ENCODE results near the gene SLCO4A1.
A peak's percentile ranks its signal among the peaks of the same experiment; 100 is the strongest.

The SLCO4A1 gene

GRCh38 chr20:62641321-62642050 is 817 bp upstream of the SLCO4A1 start:
- H3K36me3 Mint-ChIP-seq (ENCODE audit: low read depth), result no peaks in the 10 kb centered on the region
- DNase-seq, result no peak
- peaks cover 88% of the 10 kb centered on the region for H3K27me3 Mint-ChIP-seq (ENCODE audit: low read depth, poor library complexity)
- no peak overlapping the region for H3K27ac Mint-ChIP-seq
- peak overlapping the region; percentile 71 for H3K4me3 Mint-ChIP-seq
- TF ChIP-seq, protein P1, sequence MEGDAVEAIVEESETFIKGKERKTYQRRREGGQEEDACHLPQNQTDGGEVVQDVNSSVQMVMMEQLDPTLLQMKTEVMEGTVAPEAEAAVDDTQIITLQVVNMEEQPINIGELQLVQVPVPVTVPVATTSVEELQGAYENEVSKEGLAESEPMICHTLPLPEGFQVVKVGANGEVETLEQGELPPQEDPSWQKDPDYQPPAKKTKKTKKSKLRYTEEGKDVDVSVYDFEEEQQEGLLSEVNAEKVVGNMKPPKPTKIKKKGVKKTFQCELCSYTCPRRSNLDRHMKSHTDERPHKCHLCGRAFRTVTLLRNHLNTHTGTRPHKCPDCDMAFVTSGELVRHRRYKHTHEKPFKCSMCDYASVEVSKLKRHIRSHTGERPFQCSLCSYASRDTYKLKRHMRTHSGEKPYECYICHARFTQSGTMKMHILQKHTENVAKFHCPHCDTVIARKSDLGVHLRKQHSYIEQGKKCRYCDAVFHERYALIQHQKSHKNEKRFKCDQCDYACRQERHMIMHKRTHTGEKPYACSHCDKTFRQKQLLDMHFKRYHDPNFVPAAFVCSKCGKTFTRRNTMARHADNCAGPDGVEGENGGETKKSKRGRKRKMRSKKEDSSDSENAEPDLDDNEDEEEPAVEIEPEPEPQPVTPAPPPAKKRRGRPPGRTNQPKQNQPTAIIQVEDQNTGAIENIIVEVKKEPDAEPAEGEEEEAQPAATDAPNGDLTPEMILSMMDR (IDR thresholded peaks at IDR 0.05), result no peak
- H3K9me3 Mint-ChIP-seq, result no peaks in the 10 kb centered on the region
- peaks cover 32% of the 10 kb centered on the region for H3K4me1 Mint-ChIP-seq

- H3K9me3 Mint-ChIP-seq, result no peaks in the 10 kb centered on the region
- TF ChIP-seq, protein P1 (IDR thresholded peaks at IDR 0.05), result no peak
- H3K27ac Mint-ChIP-seq, result no peak overlapping the region
- peak overlapping the region; percentile 54 for H3K4me3 Mint-ChIP-seq
- H3K27me3 Mint-ChIP-seq (ENCODE audit: low read depth, poor library complexity), result peaks cover 90% of the 10 kb centered on the region
- no peaks in the 10 kb centered on the region for H3K36me3 Mint-ChIP-seq (ENCODE audit: low read depth)
- DNase-seq, result peak; percentile 49
- H3K4me1 Mint-ChIP-seq, result peaks cover 33% of the 10 kb centered on the region
Observed at GRCh38 chr20:62642666-62643520, 590 bp downstream of the SLCO4A1 start.

DNA sequence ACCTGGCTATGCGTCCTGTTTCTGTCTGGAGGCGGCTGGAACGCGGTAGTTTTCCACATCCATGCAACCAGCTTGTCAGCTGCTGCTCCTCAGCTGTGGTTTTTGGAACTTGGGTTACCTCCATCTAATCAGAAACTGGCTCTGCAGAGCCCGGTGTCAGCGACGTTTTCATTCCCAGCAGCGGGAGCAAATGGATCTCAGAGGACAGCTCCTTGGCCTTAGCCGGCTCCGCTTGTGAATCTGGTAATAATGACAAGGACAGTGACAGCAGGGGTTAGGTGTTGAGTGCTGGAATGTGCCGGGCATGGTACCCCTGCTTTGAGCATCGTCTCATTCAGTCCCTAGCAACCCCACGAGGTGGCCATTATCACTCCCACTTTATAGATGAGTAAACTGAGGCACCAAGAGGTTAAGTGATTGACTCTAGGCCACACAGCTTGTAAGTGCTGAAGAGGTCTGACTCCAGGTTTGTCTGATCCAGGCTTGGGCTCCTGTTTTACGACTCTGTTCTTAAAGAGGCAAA is 1.3 kb downstream of the SLCO4A1 start:
- Mint-ChIP-seq H3K4me3 (peak overlapping the region; percentile 54), H3K27ac (no peak overlapping the region), H3K27me3 (ENCODE audit: low read depth, poor library complexity) (peaks cover 85% of the 10 kb centered on the region), H3K9me3 (no peaks in the 10 kb centered on the region), H3K36me3 (ENCODE audit: low read depth) (no peaks in the 10 kb centered on the region), H3K4me1 (peaks cover 29% of the 10 kb centered on the region)
- no peak for DNase-seq
- TF ChIP-seq, protein P1 (IDR thresholded peaks at IDR 0.05), result no peak

DNA sequence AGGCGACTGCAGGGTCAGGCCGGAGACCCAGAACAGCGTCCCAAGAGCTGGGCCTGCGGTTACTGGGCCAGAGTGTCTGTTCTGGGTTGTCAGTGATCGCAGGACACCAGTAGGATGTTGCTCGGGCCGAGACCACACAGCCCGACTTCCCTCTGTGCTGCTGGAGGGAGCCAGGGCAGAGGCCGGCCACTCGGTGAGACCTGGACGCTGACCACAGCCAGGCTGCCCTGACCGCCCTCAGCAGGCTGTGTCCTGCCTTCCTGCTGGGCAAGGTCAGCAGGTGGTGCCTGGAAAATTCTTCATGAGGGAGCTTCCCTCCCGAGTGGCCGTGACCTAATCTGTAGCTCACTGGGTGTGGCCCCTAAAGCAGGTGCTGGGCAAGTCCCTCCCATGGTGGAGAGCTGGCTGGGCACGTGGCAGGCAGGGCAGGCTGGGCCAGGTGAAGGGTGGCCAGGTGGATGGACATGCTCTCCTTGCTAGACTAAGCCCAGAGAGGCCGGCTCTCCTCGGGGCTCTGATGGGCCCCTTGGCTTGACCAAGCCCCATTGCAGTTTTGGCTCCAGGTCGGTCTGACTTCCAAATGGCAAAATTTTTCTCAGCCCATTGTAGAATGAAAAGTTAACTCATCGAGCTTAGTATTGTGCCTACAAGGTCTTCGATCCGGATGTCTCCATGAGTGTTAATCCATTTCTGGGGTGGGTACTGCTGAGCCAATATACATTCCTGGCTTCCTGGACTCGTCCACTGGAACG is 1.9 kb downstream of the SLCO4A1 start:
- H3K36me3 Mint-ChIP-seq (ENCODE audit: low read depth), result no peaks in the 10 kb centered on the region
- peak overlapping the region; percentile 54 for H3K4me3 Mint-ChIP-seq
- TF ChIP-seq, protein P1 (IDR thresholded peaks at IDR 0.05), result no peak
- no peaks in the 10 kb centered on the region for H3K9me3 Mint-ChIP-seq
- H3K27ac Mint-ChIP-seq, result no peak overlapping the region
- H3K27me3 Mint-ChIP-seq (ENCODE audit: low read depth, poor library complexity), result peaks cover 79% of the 10 kb centered on the region
- H3K4me1 Mint-ChIP-seq, result peaks cover 22% of the 10 kb centered on the region
- DNase-seq, result no peak

- H3K27me3 Mint-ChIP-seq (ENCODE audit: low read depth, poor library complexity), result peaks cover 71% of the 10 kb centered on the region
- H3K36me3 Mint-ChIP-seq (ENCODE audit: low read depth), result no peaks in the 10 kb centered on the region
- no peak for DNase-seq
- TF ChIP-seq, protein P1 (IDR thresholded peaks at IDR 0.05), result no peak
- peaks cover 15% of the 10 kb centered on the region for H3K4me1 Mint-ChIP-seq
- no peak overlapping the region for H3K27ac Mint-ChIP-seq
- H3K9me3 Mint-ChIP-seq, result no peaks in the 10 kb centered on the region
- H3K4me3 Mint-ChIP-seq, result no peak overlapping the region
Observed at GRCh38 chr20:62644802-62645496, 2.6 kb downstream of the SLCO4A1 start.
